H1 (cell line): ENCODE data around the gene KIF25. TPM values are rescaled to one million over a fixed set of nuclear protein-coding genes. Genes with fewer than 3 reads are reported as not detected.

Experiments
- ATF2 ChIP-seq: IDR thresholded peaks from 2 replicates; pipeline ENCODE4 v1.6.1; 2012; ENCODE audit warnings: low read length, inconsistent platforms
- BACH1 ChIP-seq: IDR thresholded peaks from 2 replicates; pipeline ENCODE4 v1.6.1; 2012; ENCODE audit warnings: low read length, improper control_type of control experiment
- CHD2 ChIP-seq: IDR thresholded peaks from 2 replicates; pipeline ENCODE4 v1.6.1; 2012; ENCODE audit warnings: low read length, improper control_type of control experiment
- CHD7 ChIP-seq: fragments of 300-600 bp; sonication (generic); IDR thresholded peaks from 2 replicates; pipeline ENCODE4 v1.7.1; 2012; ENCODE audit warnings: low read length, moderate library complexity, mild to moderate bottlenecking, inconsistent platforms; ENCODE audit not compliant: insufficient replicate concordance
- E2F6 ChIP-seq: IDR thresholded peaks from 2 replicates; pipeline ENCODE4 v1.6.1; 2012; ENCODE audit warnings: inconsistent platforms
- GTF2F1 ChIP-seq: IDR thresholded peaks from 2 replicates; pipeline ENCODE4 v1.6.1; 2012; ENCODE audit warnings: low read depth, low read length, improper control_type of control experiment, borderline replicate concordance
- NANOG ChIP-seq: IDR thresholded peaks from 2 replicates; pipeline ENCODE4 v1.6.1; 2011; ENCODE audit warnings: low read length, low read depth, mild to moderate bottlenecking, inconsistent platforms; ENCODE audit not compliant: insufficient read depth, poor library complexity, severe bottlenecking
- POLR2AphosphoS5 ChIP-seq: IDR thresholded peaks from 2 replicates; pipeline ENCODE4 v1.6.1; 2011; ENCODE audit warnings: low read depth, low read length
- SP4 ChIP-seq: IDR thresholded peaks from 2 replicates; pipeline ENCODE4 v1.6.1; 2012; ENCODE audit warnings: low read length, inconsistent platforms
- TAF1 ChIP-seq: IDR thresholded peaks from 2 replicates; pipeline ENCODE4 v1.6.1; 2011; ENCODE audit warnings: mild to moderate bottlenecking, low read depth, low read length
- polyA plus RNA-seq, 7 experiments: library from polyadenylated mRNA; depleted of rRNA in 3 of 7; stranded (reverse) in 5 of 7; unstranded in 2 of 7; fragments of >200 nt in 5 of 7; fragments of 200-250 nt in 2 of 7; gene quantifications; 1 replicate in 5 of 7; 2 replicates in 1 of 7; 4 replicates in 1 of 7; pipeline versions ENCODE4 v1.2.1 to v1.2.3, GENCODE V29; 2011 to 2013; ENCODE audit warnings: missing spikeins in 2 of 7, mixed read lengths in 2 of 7
- total RNA-seq: library from RNA; stranded (reverse); fragmentation: NEBNext Ultra II Directional; extraction: Animal tissue kit (Norgen Biotek cat#: 25700); gene quantifications from 2 replicates; pipeline ENCODE4 v1.2.1, GENCODE V29; 2021

The KIF25 gene
- total and polyA plus RNA-seq, 2 of the 8 experiments (the other 6 are each of a cell fraction or from before 2014, with no cell fraction given), result 1.5 to 2.0 TPM

- TF ChIP-seq ATF2 (no peak), CHD7 (no peak), GTF2F1 (no peak), CHD2 (no peak), BACH1 (no peak), SP4 (no peak), E2F6 (no peak), TAF1 (no peak), POLR2AphosphoS5 (no peak), NANOG (no peak)
Observed at GRCh38 chr6:167995302-167995701, 2.2 kb upstream of the KIF25 start (continued).
